Measurements from ENCODE around the gene ATP1A4. TPM values are rescaled to one million over a fixed set of nuclear protein-coding genes. Genes with fewer than 3 reads are reported as not detected.
"Not testable (repeated sequence)": the region's sequence is repeated elsewhere in the genome, so short reads cannot be mapped to it uniquely, and the experiment has no call there.

The ATP1A4 gene
- total RNA-seq, 1 donor from 2014 or later = not detected

GRCh38 chr1:160124705-160125478 is 26.5 kb upstream of the ATP1A4 start:
- Histone ChIP-seq H3K27me3 (no peaks in the 10 kb centered on the region), H3K4me1 (peaks cover 0 to 19% of the 10 kb centered on the region in 2 donors), H3K27ac (peak overlapping the region; percentile 36 to 77), H3K9me3 (no peaks in the 10 kb centered on the region), H3K4me3 (no peak overlapping the region), H3K36me3 (peaks cover 32 to 76% of the 10 kb centered on the region in 2 donors)
- intact Hi-C loops (cut with DNase I) = no loop called here
- no peak for DNase-seq (ENCODE audit: low spot score in 2 of 2)
- TF ChIP-seq, protein P1, sequence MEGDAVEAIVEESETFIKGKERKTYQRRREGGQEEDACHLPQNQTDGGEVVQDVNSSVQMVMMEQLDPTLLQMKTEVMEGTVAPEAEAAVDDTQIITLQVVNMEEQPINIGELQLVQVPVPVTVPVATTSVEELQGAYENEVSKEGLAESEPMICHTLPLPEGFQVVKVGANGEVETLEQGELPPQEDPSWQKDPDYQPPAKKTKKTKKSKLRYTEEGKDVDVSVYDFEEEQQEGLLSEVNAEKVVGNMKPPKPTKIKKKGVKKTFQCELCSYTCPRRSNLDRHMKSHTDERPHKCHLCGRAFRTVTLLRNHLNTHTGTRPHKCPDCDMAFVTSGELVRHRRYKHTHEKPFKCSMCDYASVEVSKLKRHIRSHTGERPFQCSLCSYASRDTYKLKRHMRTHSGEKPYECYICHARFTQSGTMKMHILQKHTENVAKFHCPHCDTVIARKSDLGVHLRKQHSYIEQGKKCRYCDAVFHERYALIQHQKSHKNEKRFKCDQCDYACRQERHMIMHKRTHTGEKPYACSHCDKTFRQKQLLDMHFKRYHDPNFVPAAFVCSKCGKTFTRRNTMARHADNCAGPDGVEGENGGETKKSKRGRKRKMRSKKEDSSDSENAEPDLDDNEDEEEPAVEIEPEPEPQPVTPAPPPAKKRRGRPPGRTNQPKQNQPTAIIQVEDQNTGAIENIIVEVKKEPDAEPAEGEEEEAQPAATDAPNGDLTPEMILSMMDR (IDR thresholded peaks at IDR 0.05) = peak in 1 of 3 experiments; percentile 15

DNA sequence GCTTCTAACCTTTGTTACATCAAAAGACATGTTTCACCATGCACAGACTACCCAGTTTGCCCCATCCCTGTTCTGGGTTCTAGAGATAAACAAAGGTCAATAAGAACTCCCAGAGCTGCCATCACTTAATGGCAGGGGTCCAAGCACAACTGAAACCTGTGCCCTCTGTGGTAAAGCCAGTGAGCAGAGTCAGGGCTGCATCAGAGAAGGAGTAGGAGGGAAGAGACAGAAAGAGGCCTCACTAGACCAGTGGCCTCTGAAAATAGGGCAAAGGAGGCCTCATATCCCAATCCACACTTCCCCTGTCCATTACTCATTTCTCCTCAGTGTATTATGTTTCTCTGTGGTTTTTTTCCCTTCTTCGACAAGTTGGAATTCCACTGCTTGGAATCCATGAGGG is 25.7 kb upstream of the ATP1A4 start:
- Histone ChIP-seq H3K4me1 (peaks cover 0 to 18% of the 10 kb centered on the region in 2 donors), H3K27ac (peak overlapping the region; percentile 36 to 77), H3K9me3 (no peaks in the 10 kb centered on the region), H3K27me3 (no peaks in the 10 kb centered on the region), H3K4me3 (no peak overlapping the region), H3K36me3 (peaks cover 40 to 85% of the 10 kb centered on the region in 2 donors)
- no peak for DNase-seq (ENCODE audit: low spot score in 2 of 2)
- TF ChIP-seq, protein P1 (IDR thresholded peaks at IDR 0.05) = no peak
- intact Hi-C loops (cut with DNase I) = no loop called here

- H3K4me3 ChIP-seq; intact Hi-C loops (cut with DNase I); H3K9me3 ChIP-seq; H3K27me3 ChIP-seq; H3K27ac ChIP-seq; DNase-seq (ENCODE audit: low spot score in 2 of 2): not testable (repeated sequence)
- Histone ChIP-seq H3K4me1 (peaks cover 2 to 24% of the 10 kb centered on the region in 2 donors), H3K36me3 (peaks cover 38 to 85% of the 10 kb centered on the region in 2 donors)
These were observed 25.1 kb upstream of the ATP1A4 start for GRCh38 chr1:160126342-160126741.

- H3K36me3 ChIP-seq = peaks cover 32 to 79% of the 10 kb centered on the region in 2 donors
- DNase-seq (ENCODE audit: low spot score in 2 of 2) = no peak
- TF ChIP-seq, protein P1 (IDR thresholded peaks at IDR 0.05) = no peak
- H3K27ac ChIP-seq = peak overlapping the region; percentile 10 to 58
- H3K27me3 ChIP-seq = no peaks in the 10 kb centered on the region
- H3K4me1 ChIP-seq = peaks cover 6 to 32% of the 10 kb centered on the region in 2 donors
- intact Hi-C loops (cut with DNase I) = no loop called here
- H3K4me3 ChIP-seq = no peak overlapping the region
- no peaks in the 10 kb centered on the region for H3K9me3 ChIP-seq
These were observed 24.0 kb upstream of the ATP1A4 start for GRCh38 chr1:160127381-160127780.

GRCh38 chr1:160127865-160128523 is 23.4 kb upstream of the ATP1A4 start:
- Histone ChIP-seq H3K36me3 (peaks cover 31 to 74% of the 10 kb centered on the region in 2 donors), H3K27ac (peak overlapping the region; percentile 58 to 86), H3K4me3 (no peak overlapping the region), H3K4me1 (peaks cover 10 to 36% of the 10 kb centered on the region in 2 donors), H3K27me3 (no peaks in the 10 kb centered on the region), H3K9me3 (no peaks in the 10 kb centered on the region)
- DNase-seq (ENCODE audit: low spot score in 2 of 2) = no peak
- intact Hi-C loops (cut with DNase I) = no loop called here
- TF ChIP-seq, protein P1 (IDR thresholded peaks at IDR 0.05) = no peak

DNA sequence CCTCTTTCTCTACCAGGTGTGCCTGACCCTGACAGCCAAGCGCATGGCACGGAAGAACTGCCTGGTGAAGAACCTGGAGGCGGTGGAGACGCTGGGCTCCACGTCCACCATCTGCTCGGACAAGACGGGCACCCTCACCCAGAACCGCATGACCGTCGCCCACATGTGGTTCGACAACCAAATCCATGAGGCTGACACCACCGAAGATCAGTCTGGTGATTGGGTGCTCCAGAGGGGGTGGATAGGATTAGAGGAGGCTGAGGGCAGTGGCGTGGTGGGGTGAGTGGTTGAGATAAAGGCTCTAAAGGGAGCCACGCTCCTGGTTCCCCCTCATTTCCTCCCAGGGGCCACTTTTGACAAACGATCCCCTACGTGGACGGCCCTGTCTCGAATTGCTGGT is 22.8 kb upstream of the ATP1A4 start:
- H3K9me3 ChIP-seq = no peaks in the 10 kb centered on the region
- H3K27ac ChIP-seq = peak overlapping the region; percentile 58 to 86
- no peak for DNase-seq (ENCODE audit: low spot score in 2 of 2)
- no peak overlapping the region for H3K4me3 ChIP-seq
- H3K27me3 ChIP-seq = no peaks in the 10 kb centered on the region
- H3K36me3 ChIP-seq = peaks cover 27 to 68% of the 10 kb centered on the region in 2 donors
- H3K4me1 ChIP-seq = peaks cover 10 to 36% of the 10 kb centered on the region in 2 donors
- TF ChIP-seq, protein P1 (IDR thresholded peaks at IDR 0.05) = no peak
- intact Hi-C loops (cut with DNase I) = no loop called here

Measured in ascending aorta (tissue), 2 donors.